Cardiac fibroblast (primary cell): ENCODE results near the gene RPL10.

Experiments
- DNase-seq, 2 donors: peaks; one replicate each; pipeline versions ENCODE4 v3.0.0 to v3.0.0-alpha.2; 2010; ENCODE audit warnings: low read depth in 2 of 2
- H3K4me3 ChIP-seq, 2 donors: replicated peaks in 1 of 2; 1 replicate in 1 of 2; 2 replicates in 1 of 2; pipeline ENCODE4 v1.5.1; 2011; ENCODE audit warnings: low read depth in 2 of 2, low read length in 2 of 2, mild to moderate bottlenecking in 2 of 2, moderate library complexity in 1 of 2
- CTCF ChIP-seq: IDR thresholded peaks from one replicate; pipeline ENCODE4 v1.5.1; 2011; ENCODE audit warnings: low read depth, mild to moderate bottlenecking, low read length, inconsistent platforms

RPL10 gene

DNA sequence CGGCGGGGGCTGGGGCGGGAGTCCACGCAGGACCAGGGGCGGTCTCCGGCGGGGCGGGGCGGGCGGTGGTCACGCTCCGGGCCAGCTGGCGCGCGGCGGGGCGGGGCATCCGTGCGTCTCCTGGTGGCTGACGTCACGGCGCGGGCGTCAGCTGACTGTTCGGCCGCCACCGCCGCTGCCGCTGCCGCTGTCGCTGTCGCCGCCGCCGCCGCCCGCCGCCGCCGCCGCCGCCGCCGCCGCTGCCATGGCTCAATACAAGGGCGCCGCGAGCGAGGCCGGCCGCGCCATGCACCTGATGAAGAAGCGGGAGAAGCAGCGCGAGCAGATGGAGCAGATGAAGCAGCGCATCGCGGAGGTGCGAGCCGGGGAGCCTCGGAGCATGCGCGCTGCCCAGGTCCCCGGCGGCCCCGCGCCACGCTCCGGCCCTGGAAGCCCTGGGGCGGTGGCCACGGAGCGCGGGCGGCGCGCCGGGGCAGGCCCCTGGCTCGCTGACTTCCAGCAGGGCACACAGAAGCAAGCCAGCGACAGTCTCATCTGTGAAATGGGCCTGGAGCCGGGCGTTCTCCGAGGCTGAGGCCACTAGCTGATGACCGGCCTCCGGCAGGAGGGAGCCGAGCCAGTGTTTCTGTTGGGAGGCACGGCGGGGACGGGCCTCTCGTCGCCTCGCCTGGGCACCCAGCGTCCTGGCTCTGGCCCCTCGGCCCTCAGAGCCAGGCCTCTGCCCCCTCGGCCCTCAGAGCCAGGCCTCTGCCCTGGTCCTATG lies 46.0 kb downstream of the RPL10 start, which contains the start of gene FAM50A:
Gene FAM50A (plus strand): TSS at position 150 of the 763 bp plus-strand sequence. CDS start 95 bp downstream, at position 245.
- TF ChIP-seq CTCF: no peak
- H3K4me3 ChIP-seq: peak within 1 kb of the TSS; percentile 67
- DNase-seq: peak; percentile 53 to 65

GRCh38 chrX:154444755-154445246 lies 46.6 kb downstream of the RPL10 start:
- peak overlapping the region; percentile 67 for H3K4me3 ChIP-seq
- no peak for DNase-seq
- no peak for TF ChIP-seq CTCF

DNA sequence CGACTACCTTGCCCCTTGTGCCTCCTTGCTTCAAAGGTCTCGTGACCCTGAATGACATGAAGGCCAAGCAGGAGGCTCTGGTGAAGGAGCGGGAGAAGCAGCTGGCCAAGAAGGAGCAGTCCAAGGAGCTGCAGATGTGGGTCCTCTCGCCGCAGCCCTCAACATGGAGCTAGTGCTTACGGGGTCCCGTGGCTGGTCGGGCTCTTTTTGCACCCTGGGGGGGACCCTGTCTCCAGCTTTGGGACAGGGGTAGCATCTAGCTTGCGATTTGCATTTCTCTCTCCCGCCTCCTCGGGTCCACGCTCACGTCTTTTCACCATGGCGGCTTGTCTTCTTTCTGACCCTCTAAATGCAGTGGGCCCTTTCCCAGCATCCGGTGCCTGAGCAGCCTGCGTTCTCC lies 47.6 kb downstream of the RPL10 start:
- TF ChIP-seq CTCF: no peak
- DNase-seq: no peak
- H3K4me3 ChIP-seq: no peak overlapping the region

DNA sequence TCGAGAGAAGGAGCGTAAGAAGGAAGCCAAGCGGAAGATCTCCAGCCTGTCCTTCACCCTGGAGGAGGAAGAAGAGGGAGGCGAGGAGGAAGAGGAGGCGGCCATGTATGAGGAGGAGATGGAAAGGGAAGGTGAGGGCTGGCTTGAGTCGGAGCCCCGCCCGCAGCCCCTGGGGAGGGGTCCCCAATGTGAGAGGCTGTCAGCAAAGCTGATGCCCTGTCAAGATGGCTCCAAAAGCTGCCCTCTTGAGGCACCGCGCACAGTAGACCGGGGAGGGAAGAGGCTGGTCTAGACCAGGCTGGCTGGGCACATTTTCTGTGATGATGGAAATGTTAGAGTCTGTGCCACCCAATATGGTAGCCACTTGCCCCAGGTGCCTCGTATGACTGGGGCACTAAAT lies 48.3 kb downstream of the RPL10 start:
- H3K4me3 ChIP-seq: no peak overlapping the region
- no peak for TF ChIP-seq CTCF
- no peak for DNase-seq

- H3K4me3 ChIP-seq: no peak overlapping the region
- DNase-seq: no peak
- TF ChIP-seq CTCF: no peak
These were observed 50.3 kb downstream of the RPL10 start for GRCh38 chrX:154448484-154448883.

GRCh38 chrX:154449618-154450017 lies 51.4 kb downstream of the RPL10 start:
- no peak for TF ChIP-seq CTCF
- H3K4me3 ChIP-seq: no peak overlapping the region
- no peak for DNase-seq
